NCI-H146 (cell line): ENCODE measurements around the gene CAB39L.
"Not testable (repeated sequence)": the region's sequence is repeated elsewhere in the genome, so short reads cannot be mapped to it uniquely, and the experiment has no call there.

ENCODE experiments used
- DNase-seq: peaks from one replicate; lab custom pipeline; 2025; lab: John Stamatoyannopoulos, UW

Gene CAB39L

DNA sequence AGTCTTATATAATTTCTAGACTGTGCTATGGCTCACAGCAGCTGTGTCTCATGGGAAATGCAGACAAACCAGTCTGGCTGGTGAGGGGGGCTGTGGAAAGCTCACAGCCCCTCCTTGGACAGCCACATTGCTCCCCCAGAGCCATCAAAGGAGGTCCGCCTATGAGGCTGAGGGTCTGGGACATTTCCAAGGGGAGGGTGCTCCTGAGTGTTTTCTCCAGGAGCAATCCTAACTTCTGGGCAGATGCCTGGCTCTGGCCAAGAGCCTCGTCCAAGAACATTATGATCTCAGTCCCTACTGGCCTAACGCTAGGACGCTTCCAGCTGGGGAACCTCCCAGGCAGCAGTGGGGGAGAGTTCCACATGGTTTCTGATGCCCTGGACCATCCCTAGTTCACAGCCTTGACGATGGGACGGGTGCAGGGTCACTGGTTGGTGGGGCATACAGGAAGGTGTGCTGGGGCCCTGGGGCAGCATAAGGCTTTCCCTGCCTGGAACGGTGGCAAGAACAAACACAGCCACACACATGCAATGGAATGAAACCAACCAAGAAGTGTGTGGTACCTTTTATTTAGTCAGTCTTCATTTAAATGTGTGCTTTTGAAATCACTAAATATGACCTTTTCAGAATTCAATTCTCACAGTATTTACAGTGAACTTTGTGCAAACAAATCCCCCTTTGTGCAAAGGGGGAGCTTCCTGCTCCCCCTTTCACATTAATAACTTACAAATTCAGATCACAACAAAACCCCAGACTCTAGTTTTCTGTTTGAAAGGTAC, 135.6 kb downstream of the CAB39L start:
- peak; percentile 21 for DNase-seq

DNA sequence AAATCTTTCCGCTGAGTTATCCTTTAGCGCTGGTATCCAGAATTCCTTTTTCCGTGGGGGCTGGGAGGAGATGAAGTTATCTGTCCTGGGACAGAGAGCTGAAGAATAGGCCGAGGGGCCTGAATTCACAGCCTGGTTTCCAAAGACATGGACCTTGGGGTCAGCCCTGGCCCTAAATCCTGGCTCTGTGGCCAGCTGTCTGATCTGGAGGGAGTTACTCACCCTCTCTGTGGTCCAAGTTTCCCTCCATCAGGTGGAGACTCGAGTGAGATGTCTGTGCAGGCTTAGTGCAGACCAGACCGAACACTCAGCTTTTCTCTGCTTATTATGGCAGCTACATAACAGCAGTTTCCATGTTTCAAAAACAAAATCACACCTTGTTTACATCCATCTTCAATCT, 136.5 kb downstream of the CAB39L start:
- DNase-seq, result no peak

DNA sequence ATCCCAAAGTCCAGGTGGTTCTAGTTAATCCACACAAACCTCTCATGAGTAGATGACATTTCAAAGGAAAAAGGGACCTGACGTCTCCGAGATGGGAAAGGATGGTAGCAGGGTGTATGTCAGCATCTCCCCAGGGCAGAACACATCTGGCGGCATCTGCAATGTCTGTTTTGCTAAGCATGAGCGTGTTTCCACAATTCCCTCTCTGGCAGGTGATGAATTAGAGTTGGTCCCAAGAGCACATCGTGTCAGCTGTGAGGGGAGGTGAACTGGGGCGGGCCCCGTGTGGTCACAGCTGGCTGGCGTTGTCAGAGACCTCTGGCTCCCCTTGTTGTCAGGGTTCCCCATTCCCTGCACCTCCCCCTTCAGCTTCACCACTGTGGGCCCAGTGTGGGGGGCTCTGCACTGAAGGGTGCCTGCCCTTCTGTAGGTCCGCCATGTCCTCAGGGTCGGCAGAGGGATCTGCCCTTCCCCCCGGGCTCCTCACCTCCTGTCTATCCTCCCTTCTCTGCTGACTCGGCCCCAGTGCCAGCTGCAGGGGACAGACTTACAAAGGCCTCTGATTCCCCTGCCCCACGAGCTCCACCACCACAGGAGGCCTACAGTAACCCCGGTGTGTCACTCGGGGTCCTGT, 138.0 kb downstream of the CAB39L start:
- no peak for DNase-seq

DNA sequence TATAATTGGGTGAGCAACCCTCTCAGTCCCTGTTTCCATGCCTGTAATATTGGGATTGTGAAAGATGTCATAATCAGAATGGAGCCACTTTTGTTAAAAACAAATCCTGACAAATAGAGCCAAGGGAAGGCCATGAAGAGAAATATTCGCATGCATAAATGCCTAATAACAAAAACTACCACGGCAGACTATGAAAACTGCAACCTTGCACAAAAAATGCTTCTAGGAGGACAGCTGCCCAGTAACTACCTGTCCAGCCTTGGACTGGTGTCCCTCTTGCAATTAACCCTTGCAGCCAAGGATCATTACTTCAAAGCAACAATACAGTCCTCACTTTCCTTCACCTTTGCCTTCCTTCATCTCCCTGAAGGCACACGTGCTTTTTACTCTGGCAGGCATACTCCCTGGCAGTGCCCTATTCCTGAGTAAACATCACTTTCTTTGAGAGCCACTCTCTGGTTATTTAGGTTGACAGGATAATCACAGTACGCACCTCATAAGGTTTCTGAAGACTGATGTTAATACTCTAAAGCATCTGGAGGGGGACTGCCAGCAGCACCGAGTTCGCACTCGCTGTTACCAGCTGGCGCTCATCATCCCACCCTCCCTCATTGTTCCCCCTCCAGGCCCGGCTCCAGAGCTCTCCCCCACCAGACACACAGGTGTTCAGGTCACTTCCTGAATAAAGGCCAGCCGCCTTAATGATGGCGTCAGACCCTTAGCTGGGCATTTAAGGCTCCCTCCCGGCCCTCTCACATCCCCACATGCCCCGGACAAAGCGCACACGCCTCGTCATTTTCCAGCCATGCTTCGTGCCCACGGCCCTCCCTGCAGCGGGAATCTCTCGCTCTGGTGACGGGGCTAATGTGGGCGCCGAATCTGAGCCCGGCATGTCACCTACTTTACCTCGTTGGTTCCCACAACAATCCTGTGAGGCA, 138.8 kb downstream of the CAB39L start:
- no peak for DNase-seq

DNA sequence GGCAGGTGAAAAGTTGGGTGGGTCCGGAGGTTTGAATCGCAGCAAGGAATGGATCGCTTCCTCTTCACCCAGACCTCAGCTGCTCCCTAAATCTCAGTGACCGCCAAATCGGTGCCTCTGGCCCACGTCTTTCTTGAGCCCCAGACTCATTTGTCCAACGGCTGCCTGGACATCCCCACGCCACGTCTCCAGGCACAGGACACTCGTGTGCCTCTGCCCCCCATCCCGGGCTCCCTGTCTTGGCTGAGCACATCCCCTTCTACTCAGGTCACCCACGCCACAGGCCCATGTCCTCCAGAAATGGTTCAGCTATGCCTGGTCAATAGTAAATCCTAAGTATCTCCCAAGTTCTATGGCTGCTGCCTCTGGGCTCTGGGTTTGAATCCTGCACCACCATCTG, 139.5 kb downstream of the CAB39L start:
- DNase-seq, result no peak

DNA sequence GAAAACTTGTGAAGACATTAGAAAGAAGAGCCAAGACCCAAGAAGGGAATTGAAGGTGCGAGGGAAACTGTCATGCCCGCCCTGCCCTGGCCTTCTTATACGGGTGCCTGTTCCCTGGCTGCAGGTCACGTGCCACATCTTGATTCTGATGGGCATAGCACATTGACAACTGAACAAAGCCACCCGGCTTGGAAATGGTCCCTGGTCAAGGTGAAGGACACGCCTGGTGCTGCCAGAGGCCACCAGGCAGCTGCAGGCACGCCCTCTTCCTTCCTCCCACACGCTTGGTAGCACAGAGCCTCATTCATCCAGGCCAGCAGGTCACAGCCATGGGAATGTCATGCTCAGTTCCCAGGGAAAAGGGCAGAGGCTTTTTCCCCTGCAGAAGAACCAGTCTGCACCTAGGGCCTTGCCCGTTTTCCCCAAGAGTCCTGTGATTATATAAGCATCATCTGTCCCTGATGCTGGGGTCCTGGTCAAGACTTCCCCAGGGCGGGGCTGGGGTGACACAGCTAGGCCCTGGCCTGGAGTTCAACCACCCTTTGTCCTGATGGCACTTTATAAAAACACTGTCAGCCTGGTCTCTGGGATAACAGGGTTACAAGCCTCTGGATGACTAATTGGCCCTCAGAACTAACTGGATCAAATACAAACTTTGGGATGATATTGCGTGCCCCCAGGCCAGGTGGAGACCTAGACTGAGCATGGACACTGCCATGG, 140.2 kb downstream of the CAB39L start:
- DNase-seq, result no peak

DNA sequence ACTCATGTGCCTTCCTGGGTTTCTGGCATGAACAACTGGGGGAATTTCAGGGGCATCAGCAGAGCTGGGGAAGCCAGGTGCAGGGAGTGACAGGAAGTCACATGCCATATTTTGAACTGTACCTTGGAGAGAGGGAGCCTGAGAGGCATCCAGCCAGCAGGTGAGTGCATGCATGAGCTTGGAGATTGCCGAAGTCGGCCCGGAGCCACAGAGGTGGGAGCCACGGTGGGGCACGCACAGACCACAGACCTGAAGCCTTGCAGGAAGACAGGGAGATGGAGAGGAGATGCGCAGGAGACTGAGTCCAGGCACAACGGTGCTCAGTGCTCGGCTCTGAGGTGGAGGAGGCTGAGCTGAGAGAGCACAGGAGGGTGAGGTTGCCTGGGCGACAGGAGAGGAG, 141.0 kb downstream of the CAB39L start:
- peak; percentile 34 for DNase-seq

DNA sequence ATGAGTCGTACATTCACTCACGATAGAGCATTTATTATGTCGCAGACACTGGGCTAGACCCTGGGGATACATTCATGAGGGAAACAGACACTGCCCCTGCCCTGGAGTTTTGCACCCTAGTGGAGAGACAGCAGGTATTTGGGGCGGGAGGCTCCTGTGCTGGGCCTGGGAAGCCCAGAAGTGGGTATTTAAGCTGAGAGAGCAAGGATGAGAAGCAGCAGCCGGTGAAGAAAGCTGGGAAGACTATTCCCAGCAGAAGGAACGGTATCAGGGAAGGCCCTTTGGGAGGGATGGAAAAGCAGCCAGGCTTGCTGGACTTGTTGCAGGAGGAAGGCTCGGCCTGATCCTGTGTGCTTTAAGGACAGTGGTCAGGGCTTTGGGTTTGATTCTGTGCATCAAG, 141.6 kb downstream of the CAB39L start:
- no peak for DNase-seq

DNA sequence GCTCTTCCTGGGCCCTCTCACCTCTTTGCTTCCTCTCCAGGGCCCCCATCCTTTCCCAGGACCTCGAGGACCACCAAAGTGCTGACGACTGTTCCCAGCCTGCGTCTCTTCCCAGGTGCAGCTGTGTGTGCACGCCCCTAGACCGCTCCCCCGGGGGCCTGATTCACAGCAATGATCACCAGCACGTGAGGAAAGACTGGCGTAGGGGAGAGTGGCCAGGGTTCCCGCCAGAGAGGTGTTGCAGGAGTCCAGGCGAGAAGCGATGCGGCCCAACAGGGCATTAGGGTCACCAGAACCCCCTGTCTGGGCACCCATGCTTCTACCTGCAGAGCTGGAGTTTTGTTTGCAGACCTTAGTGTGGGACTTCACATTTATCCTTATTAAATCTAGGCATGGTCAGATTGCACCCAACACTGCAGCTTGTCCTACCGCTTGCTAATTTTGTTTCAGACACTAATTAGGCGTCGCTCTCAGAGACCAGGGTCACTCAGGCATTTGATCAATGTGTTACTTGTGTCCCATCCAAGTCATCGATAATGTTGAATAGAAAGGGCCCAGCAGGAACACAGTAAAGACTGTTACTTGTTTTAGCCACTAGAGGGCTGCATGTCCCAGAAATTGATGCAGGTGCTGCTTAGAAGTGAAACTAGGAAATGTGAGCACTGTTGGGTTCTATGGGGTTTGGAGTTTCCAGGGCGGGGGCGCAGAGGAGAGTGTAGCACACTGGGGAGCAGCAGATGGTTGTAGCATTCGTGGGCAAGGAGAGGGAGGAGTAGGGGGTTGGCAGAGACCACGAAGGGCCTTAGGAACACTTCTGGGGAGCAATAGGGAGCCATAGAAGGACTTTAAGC, 142.9 kb downstream of the CAB39L start:
- peak; percentile 75 for DNase-seq

DNA sequence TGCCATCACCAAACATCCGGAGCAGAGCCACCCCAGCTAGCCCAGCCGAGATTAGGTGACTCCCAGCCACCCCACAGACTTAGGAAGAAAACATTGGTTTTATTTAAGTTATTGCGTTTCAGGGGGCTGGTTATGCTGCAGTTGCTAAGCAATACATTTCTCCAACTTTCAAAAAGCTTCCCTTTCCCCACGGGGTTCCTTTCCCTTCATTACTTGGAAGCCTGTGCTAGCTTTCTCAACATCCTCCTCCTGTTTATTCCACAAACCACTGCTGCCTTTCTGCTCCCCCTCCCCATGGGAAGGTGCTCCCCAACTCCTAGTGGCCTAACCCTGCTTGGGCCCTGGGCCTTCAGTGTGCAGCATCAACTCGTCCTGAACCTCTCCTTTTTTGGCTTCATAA, 143.6 kb downstream of the CAB39L start:
- no peak for DNase-seq

DNA sequence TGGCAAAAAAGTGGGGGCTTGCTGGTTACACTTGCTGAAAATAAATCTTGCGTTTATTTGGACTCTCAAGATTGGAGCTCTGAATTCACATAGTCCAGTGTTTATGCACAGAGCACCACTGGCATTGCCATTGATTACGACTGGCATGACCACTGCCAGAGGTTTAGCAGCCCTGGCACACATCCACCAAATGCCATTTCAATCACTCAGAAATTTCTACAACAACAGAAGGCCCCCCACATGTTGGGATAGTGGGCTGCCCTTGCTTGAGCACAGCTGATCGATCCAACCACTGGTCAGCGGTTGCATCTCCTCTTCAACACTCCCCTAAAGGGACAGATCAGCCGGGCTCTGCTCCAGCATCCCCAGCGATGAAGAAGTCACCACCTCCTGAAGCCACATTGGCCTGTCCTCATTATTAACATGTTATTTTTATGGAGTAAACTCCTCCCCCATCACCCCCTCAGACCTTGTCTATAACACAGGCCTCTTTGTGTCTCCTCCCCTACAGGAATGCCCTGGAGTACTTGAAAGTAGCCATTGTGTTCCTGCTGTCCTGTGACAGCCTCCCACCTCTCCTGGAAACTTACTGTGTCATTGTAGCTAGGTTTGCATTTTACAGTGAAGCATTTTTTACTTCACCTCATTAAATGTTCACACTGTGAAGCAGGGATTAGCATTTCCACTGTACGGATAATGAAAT, 144.8 kb downstream of the CAB39L start:
- DNase-seq, result no peak

DNA sequence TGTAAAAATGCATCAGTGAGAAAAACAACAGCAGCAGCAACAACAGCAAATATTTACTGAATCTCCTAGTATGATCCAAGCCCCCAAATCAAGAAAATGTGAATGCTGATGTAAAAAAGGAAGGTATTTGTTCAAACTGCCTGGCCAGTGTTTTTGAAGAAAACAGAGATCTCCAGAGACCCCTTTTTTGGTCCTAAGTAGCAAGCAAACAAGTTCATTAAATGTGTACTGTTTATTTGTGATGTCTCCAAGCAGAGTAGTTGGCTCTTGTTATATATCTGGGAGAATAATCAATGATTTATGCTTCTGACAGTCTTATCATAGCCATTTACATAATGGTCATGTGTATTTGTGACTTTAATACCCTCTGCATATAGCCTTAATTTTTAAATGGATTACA, 145.4 kb downstream of the CAB39L start:
- DNase-seq, result no peak

DNA sequence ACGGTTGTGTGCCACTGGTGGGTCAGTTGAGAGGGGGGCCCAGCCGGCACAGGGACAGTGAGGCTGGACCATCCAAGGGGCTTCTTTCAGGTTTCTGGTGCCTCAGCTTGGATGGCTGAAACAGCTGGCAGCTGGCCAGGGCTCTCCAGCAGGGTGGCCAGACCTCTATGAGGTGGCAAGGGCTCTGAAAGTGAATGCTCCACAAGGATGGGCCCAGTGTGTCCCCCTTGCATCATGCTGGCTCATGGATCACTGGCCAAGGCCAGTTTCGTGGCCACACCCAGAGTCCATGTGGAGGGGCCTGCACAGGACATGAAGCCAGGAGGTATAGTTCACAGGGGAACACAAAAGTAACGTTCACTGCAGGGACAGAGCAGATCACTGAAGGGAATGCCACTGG, 146.5 kb downstream of the CAB39L start:
- DNase-seq, result no peak

DNA sequence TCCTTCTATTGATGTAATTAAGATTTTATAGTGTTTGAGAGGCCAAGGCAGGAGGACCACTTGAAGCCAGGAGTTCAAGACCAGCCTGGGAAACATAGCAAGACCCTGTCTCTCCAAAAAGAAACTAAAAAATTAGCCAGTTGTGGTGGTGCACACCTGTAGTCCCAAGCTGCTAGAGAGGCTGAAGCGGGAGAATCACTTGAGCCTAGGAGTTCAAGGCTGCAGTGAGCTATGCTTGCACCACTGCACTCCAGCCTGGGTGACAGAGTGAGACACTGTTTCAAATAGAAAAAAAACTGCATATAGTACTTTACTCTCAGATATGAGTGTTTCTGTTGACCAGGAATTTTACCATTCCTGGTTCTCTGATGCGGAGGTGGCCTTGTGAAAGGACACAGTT, 147.2 kb downstream of the CAB39L start:
- DNase-seq, result no peak

DNA sequence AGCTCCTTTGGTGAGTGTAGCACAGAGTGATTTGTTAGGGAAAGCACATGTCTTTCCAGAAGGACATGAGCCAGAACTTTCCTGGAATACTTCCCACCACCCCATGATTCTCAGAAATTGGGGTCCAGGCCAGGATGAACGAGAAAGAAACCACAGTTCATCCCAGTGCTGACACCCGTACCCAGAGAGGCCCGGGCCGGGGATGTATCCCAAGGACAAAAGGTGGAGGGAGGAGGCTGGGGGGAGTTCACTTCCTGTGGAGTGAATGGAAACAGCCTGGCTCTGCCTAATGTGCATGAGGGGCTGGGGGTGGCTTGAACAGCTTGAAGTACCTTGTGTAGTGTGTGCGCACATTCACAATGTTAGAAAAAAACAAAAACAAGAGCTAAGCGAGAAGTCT, 148.6 kb downstream of the CAB39L start:
- DNase-seq, result no peak

DNA sequence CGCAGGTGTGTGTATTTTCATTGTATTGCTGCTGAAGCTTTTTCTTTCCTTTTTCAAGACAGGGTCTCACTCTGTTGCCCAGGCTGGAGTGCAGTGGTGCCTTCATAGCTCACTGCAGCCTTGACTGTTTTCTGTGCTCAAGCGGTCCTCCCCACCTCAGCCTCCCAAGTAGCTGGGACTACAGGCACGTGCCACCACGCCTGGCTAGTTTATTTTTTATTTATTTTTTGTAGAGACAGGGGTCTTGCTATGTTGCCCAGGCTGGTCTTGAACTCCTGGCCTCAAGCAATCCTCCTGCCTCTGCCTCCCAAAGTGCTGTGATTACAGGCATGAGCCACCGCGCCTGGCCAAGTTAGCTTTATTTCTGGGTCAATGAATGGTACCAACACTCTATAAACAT, 149.1 kb downstream of the CAB39L start:
- not testable (repeated sequence) for DNase-seq

DNA sequence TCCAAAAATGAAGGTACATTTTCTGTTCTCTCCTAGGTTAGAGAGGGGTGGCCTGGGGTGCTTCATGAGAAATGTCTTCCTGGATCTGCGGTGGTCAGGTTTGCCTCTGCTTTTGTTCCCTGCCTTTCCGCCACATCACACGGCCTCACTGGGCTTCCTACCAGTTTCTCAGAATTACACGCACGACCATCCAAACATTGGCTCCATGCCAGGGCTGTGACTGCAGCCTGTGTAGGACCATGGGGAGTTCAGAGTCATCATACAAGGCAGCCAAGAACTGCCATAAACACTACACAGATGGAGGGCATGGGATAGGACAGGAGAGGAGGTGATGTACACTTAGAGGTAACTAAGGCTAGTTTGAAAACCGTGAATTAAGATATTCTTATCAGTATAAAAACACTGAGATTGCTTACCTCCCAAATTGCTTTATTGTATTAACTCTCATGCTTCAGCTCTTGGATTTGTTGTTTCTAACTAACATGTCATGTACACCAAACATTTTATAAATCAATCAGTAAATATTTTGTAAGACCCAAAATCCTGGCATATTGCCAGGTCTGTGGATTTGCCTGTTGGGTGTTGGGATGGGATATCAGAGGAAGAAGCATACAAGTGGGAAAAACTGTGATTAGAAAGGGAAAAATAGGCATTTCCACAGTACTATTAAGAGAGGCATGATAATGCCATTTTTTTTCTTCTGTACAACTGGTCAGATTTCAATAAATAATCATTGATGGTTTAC, 150.9 kb downstream of the CAB39L start:
- peak; percentile 57 for DNase-seq

DNA sequence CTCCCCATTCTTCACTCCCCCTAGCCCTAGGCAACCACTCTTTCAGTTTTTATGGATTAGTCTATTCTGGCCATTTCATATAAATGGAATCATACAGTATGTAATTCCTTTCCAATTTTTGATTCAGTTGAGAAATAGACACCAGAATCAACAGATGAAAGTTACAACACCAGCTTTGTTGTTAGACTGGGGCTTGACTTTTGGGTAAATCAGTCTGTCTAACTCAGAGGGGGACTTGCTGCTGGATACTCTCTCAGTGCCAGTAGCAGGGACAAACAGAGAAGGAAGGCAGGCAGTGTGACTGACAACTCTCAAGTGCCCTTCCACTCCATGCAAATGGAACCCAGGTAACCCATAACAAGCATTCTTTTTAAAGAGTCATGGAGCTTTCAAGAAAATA, 155.4 kb downstream of the CAB39L start:
- DNase-seq, result no peak

DNA sequence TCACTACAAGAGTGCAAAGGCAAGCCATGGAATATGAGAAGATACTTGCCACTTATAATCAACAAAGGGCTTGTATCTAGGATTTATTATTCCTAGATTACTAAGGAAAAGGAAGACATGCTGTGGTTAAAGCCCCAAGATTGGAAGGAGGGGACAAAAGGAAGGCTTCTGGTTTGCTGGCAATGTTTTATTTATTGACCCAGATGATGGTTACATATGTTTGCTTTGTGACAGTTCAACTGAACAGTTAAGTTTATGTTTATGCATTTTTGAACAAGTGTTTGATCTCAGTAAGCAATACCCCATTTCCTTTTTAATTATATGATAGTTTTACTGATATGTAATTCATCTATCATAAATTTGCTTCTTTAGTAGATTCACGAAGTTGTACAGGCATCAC, 155.9 kb downstream of the CAB39L start:
- no peak for DNase-seq

DNA sequence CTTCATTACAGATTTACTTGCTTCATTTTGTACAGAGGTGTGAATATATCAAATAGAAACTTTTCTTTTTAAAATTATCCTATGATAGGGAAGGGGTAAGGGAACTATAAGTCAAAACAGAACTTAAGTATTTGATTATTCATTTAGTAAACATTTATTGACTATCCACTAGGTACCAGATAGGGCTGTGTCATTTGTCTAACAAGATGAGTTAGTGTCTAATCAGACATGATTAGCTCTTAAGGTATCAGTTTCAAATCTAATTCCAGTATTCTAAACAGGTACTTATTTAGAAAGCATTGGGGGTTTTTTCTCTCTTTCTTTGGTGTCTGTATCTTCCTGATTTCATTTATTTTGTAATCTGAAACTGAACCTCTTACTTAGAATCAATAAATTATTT, 164.0 kb downstream of the CAB39L start:
- no peak for DNase-seq
